ENCODE results near the gene ALDH1A1. TPM values are rescaled to one million over a fixed set of nuclear protein-coding genes. Genes with fewer than 3 reads are reported as not detected.

Gene ALDH1A1
- total RNA-seq, 1 donor from 2014 or later: 23.3 TPM

DNA sequence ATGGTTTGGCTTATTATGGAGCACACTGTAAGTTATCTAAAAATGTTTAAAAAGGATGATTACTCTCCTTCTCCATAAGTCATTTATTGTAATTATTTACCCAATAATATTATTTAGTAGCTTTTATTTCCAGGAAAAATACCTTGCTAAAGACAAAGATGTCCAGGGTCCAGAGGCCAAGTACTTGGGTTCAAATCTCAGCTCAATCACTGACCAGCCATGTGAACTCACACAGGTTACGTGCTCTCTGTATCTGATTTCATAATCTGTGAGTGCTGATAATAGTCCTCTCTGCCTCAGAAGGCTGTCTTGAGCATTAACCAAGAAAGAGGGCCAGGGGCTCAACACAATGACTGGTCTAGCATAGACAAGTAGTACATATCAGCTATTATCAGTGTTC, 27.0 kb downstream of the ALDH1A1 start:
- intact Hi-C loops (cut with micrococcal nuclease): no loop called here
- no peak for ATAC-seq
- DNase-seq: no peak

DNA sequence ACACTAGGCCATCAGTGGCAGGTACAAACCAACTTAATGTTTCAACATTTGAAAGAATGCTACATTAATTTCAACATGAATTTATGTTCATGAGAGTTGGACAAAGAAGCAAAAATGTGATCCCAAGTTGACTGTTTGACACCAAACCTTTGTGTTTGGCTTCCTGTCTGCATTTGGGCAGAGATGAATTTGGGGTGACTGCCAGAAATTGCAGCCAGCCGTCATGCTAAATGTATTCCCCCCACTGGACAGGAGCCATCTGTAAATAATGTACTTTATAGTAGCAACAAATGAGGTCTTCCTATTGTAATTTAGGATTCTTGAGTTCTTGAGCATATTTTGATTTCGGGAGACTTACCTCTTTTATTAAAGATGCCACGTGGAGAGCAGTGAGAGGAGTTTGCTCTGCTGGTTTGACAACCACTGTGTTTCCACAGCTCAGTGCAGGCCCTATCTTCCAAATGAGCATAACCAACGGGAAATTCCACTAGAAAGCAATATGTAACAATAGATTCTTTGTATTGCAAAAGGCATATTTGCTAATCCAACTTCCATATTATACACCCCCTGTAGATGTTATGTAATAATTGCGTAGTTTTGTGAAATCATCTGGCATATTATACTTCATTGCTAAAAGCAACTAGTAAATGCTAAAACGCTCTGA, 27.6 kb downstream of the ALDH1A1 start:
- intact Hi-C loops (cut with micrococcal nuclease): no loop called here
- DNase-seq (no peak), ATAC-seq (peak; percentile 54)

GRCh38 chr9:72924154-72924790, 28.6 kb downstream of the ALDH1A1 start:
- intact Hi-C loops (cut with micrococcal nuclease): no loop called here
- no peak for DNase-seq

DNA sequence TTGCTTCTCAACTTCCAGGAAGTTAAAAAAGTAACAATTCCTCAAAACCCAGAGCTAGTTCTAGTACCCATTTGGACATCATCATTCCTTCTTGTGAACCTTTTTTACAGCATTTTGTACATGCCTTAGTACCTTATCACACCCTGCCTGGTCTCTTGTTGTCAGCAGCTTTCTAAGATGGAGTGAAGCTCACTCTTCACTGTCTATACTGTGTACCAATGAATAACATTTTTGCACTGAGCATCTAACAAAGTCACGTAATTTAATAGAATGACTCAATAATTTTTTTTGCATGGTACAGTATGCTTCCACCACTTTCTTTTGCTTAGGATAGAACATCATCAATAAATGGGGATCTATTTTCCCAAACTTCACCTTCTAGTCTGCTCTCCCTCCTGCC, 29.8 kb downstream of the ALDH1A1 start:
- ATAC-seq: no peak
- intact Hi-C loops (cut with micrococcal nuclease): no loop called here
- DNase-seq: no peak

More at GRCh38 chr9:72924154-72924790, 28.6 kb downstream of the ALDH1A1 start:
- no peak for ATAC-seq

- intact Hi-C loops (cut with micrococcal nuclease): no loop called here
- no peak for DNase-seq
- ATAC-seq: no peak
These were observed 30.8 kb downstream of the ALDH1A1 start for GRCh38 chr9:72921888-72922654.

- intact Hi-C loops (cut with micrococcal nuclease): no loop called here
- DNase-seq: no peak
These were observed 33.5 kb downstream of the ALDH1A1 start for GRCh38 chr9:72919246-72919945.

DNA sequence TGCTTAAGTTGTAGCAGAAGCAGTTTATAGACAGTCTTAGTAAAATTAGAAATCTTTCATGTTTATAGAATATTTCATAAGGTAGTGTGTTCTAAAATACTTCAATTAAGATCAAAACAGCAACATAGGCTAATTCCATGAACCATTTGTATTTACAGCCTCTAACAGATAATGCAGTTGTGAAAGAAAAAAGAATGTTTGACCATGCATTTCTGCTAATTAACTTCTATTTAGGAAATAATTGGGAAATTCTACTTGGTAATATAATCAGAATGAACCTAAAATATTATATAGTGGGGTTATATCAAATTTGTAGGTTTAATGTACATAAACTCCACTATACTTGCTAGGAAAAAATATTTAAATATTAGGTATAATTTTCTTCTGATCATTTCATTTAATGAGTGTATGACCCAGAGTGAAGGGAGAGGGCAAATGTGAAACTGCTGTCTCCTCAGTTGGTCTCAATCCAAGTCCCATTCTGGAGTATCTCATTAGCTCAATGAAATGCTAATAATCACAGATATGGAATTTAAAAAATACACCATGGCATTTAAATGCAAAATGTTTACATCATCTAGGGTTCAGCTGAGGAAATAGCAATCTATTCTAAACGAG, 34.9 kb downstream of the ALDH1A1 start:
- ATAC-seq (no peak), DNase-seq (no peak)
- intact Hi-C loops (cut with micrococcal nuclease): no loop called here

More at GRCh38 chr9:72919246-72919945, 33.5 kb downstream of the ALDH1A1 start:
- no peak for ATAC-seq

DNA sequence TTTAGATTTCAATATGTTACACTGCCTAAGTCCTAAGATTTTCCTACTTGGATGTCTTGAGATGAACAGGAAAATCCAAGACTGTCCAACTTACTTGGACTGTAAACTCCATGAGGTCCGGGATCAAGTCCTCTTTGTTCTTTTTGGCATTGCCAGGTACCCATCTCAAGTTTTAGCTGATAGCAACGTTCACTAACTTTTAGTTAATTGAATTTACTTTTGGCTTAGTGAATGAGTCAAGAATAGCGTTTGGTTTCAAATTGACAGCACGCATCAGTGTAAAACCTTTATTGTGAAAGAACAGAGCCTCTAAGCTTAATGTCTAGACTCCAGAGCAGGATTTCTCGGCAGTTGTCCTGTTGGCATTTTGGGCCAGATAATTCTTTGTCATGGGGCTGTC, 37.2 kb downstream of the ALDH1A1 start:
- ATAC-seq (no peak), DNase-seq (no peak)
- intact Hi-C loops (cut with micrococcal nuclease): no loop called here

GRCh38 chr9:72914750-72915149, 38.1 kb downstream of the ALDH1A1 start:
- no peak for ATAC-seq
- intact Hi-C loops (cut with micrococcal nuclease): no loop called here
- DNase-seq: no peak

DNA sequence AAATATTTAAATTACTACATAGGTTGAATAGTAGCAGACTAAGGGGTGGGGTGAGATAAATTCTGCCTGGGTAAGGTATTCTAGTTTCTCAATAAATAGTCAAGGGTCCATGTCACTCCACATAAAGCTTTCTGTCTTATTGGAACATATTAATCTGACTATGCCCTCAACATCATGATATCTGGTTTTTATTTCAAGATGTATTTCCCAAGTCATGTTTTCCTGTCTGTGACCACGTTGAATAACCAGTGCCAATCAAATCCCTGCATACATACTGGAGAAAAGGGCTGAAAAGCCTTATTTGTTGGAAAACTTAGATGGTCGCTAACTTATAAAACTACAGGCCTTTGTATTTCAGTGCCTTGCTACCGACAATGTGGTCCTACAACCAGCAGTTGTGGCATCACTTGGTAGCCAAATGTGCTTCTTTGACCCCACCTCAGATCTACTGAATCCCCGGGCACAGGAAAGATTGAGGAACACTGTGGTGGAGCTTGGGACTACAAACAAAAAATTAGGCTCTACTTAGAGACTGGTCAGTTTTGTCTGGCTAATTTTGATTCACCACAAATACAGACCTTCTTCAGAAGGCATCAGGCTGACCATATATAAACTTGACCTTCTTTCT, 39.4 kb downstream of the ALDH1A1 start:
- DNase-seq (no peak), ATAC-seq (no peak)
- intact Hi-C loops (cut with micrococcal nuclease): no loop called here

- DNase-seq (no peak), ATAC-seq (peak; percentile 61)
- intact Hi-C loops (cut with micrococcal nuclease): no loop called here
These were observed 40.1 kb downstream of the ALDH1A1 start for GRCh38 chr9:72912476-72913381.

DNA sequence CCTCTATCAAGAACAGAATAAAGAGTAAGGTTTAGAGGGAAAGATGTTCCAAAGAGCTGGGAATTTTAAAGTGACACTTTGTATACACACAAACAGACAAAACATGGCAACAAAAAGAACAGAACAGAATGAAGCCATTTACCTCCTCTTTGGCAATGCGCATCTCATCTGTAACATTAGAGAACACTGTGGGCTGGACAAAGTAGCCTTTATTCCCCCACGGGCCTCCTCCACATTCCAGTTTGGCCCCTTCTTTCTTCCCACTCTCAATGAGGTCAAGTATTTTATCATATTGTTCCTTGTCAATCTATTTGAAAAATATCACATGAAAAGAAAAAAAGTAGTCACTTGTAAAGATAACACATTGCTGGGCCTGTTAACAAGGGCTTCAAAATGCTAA, 41.0 kb downstream of the ALDH1A1 start:
- intact Hi-C loops (cut with micrococcal nuclease): no loop called here
- no peak for ATAC-seq
- no peak for DNase-seq

GRCh38 chr9:72911247-72911775, 41.5 kb downstream of the ALDH1A1 start:
- intact Hi-C loops (cut with micrococcal nuclease): no loop called here
- ATAC-seq: no peak
- DNase-seq: no peak

DNA sequence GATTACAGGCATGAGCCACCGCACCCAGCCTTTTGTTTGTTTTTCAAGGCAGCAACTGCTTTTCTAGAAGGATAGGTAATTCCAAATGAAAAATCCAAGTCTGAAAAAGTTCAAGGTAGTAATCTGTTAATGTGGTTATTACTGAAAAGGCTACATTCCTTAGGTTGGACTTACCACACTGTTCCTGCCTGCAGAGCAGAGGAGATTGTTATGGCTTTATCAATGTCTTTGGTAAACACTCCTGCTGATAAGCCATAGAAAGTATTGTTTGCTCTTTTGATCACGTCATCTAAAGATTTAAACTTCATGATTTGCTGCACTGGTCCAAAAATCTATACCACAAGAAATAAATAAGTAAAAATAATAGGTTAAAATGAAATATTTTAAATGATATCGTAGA, 43.4 kb downstream of the ALDH1A1 start:
- DNase-seq: no peak
- no peak for ATAC-seq
- intact Hi-C loops (cut with micrococcal nuclease): no loop called here

GRCh38 chr9:72907421-72907820, 45.4 kb downstream of the ALDH1A1 start:
- DNase-seq (no peak), ATAC-seq (no peak)
- intact Hi-C loops (cut with micrococcal nuclease): no loop called here

- no peak for DNase-seq
- no peak for ATAC-seq
- intact Hi-C loops (cut with micrococcal nuclease): no loop called here
These were observed 46.0 kb downstream of the ALDH1A1 start for GRCh38 chr9:72906810-72907209.

DNA sequence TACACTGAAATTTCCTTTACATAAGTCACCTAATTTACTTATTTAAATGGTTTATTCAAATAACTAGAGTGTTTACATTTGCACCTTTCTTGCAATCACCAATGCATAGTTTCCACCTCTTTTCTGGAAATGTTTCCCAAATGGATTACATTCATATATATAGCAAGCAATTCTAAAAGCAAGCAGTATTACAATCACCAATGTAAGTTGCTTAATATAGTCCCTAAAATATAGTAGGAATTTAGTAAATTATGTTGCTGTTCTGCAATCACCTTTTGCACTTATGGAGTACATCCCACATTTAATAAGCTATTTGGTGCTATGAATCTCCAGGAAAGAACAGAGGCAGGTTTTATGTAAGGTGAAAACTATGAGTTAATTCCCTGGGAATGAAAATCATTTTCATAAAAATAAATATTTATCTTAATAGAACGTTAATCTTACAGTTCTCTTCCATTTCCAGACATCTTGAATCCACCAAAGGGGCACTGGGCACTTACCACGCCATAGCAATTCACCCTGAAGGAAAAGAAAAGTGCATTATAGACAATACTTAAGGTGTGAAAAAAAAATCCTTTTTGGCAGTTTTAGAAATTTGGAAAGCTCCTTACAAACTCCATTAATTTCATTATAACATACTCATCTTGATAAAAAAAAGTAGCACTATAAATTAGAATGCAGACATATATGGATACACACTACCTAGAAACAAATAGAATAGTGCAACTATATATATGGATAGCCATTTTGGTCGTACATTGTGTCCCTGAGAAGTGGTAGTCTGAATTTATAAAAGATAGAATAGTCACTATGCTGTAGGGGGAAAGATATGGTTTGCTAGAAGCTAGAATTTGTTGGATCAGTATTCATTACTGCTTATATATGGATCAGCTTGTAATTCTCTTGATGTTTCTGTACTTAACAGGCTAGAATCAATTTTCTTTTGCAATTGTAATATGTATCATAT, 47.1 kb downstream of the ALDH1A1 start:
- no peak for ATAC-seq
- intact Hi-C loops (cut with micrococcal nuclease): no loop called here
- no peak for DNase-seq
